GM23338 (cell line): Measurements from ENCODE around the gene ACOX3. TPM values are rescaled to one million over a fixed set of nuclear protein-coding genes. Genes with fewer than 3 reads are reported as not detected.

Experiments
- ATAC-seq: fragments of 200-7000 bp; cut with Tn5 transposase; 3 replicates; pipeline ENCODE4 v1.9.1; 2020
- DNase-seq: peaks from one replicate; pipeline ENCODE4 v3.0.0-alpha.2; 2015; ENCODE audit warnings: low spot score
- H2AFZ ChIP-seq: fragments of 200-600 bp; sonication (generic); 2 replicates; pipeline ENCODE4 v1.8.0; 2016; ENCODE audit warnings: antibody characterized with exemption, mild to moderate bottlenecking, moderate library complexity
- H3F3A ChIP-seq: fragments of 200-600 bp; sonication (generic); replicated peaks from 2 replicates; pipeline ENCODE4 v1.8.0; 2017; ENCODE audit warnings: antibody characterized with exemption, mixed run types, low read depth
- H3K27ac ChIP-seq: fragments of 200-600 bp; sonication (generic); 2 replicates; pipeline ENCODE4 v1.6.1; 2016; ENCODE audit warnings: low read depth
- H3K27me3 ChIP-seq: fragments of 200-600 bp; sonication (generic); 2 replicates; pipeline ENCODE4 v1.8.0; 2016; ENCODE audit warnings: mild to moderate bottlenecking, mixed run types, moderate library complexity; ENCODE audit not compliant: insufficient read depth
- H3K36me3 ChIP-seq: fragments of 200-600 bp; sonication (generic); 2 replicates; pipeline ENCODE4 v1.8.0; 2016; ENCODE audit warnings: mild to moderate bottlenecking; ENCODE audit not compliant: insufficient read depth
- H3K4me1 ChIP-seq: fragments of 200-600 bp; sonication (generic); 2 replicates; pipeline ENCODE4 v1.8.0; 2016; ENCODE audit warnings: mild to moderate bottlenecking, moderate library complexity; ENCODE audit not compliant: insufficient read depth
- H3K4me2 ChIP-seq: fragments of 200-600 bp; sonication (generic); 2 replicates; pipeline ENCODE4 v1.7.1; 2017; ENCODE audit warnings: mixed run types
- H3K4me3 ChIP-seq: fragments of 200-600 bp; sonication (generic); 2 replicates; pipeline ENCODE4 v1.6.1; 2016; ENCODE audit warnings: mixed run types
- H3K79me2 ChIP-seq: fragments of 200-600 bp; sonication (generic); replicated peaks from 2 replicates; pipeline ENCODE4 v1.8.0; 2017; ENCODE audit warnings: mild to moderate bottlenecking; ENCODE audit not compliant: insufficient read depth
- H3K9me2 ChIP-seq: fragments of 200-600 bp; sonication (generic); 2 replicates; pipeline ENCODE4 v1.8.0; 2017; ENCODE audit not compliant: insufficient read depth
- H4K20me1 ChIP-seq: fragments of 200-600 bp; sonication (generic); replicated peaks from 2 replicates; pipeline ENCODE4 v1.8.0; 2017; ENCODE audit warnings: mild to moderate bottlenecking; ENCODE audit not compliant: insufficient read depth
- H3K27ac Mint-ChIP-seq: 2 replicates; pipeline ENCODE4 v1.8.0; 2020; ENCODE audit warnings: inconsistent platforms, mild to moderate bottlenecking, moderate library complexity, mixed read lengths
- H3K27me3 Mint-ChIP-seq: 3 replicates; pipeline ENCODE4 v1.8.0; 2022; ENCODE audit warnings: low read depth, mild to moderate bottlenecking, moderate library complexity, mixed read lengths, inconsistent platforms; ENCODE audit not compliant: insufficient read depth, poor library complexity
- H3K36me3 Mint-ChIP-seq: 3 replicates; pipeline ENCODE4 v1.8.0; 2021; ENCODE audit warnings: low read depth, mild to moderate bottlenecking, inconsistent platforms, moderate library complexity, mixed read lengths
- H3K4me1 Mint-ChIP-seq: 3 replicates; pipeline ENCODE4 v1.8.0; 2020; ENCODE audit warnings: mild to moderate bottlenecking, inconsistent platforms, mixed read lengths
- H3K4me3 Mint-ChIP-seq: 3 replicates; pipeline ENCODE4 v1.8.0; 2021; ENCODE audit warnings: moderate library complexity, mild to moderate bottlenecking, inconsistent platforms, mixed read lengths
- H3K9me3 Mint-ChIP-seq: 3 replicates; pipeline ENCODE4 v1.8.0; 2020; ENCODE audit warnings: moderate library complexity, mild to moderate bottlenecking, inconsistent platforms, mixed read lengths
- CREB1 ChIP-seq: fragments of 250-450 bp; sonication (Bioruptor Pico); IDR thresholded peaks from 2 replicates; pipeline ENCODE4 v1.5.0; 2020; ENCODE audit warnings: low read depth, mild to moderate bottlenecking, moderate library complexity
- CTCF ChIP-seq, 2 experiments: fragments of 200-600 bp in 1 of 2; sonication (generic) in 1 of 2; conservative IDR thresholded peaks; 2 replicates each; pipeline versions ENCODE4 v1.5.1 to v1.6.1; 2016 to 2017; ENCODE audit warnings: antibody characterized with exemption in 2 of 2, low read depth in 2 of 2, mild to moderate bottlenecking in 2 of 2, moderate library complexity in 1 of 2
- EZH2 ChIP-seq: fragments of 200-600 bp; sonication (generic); IDR thresholded peaks from one replicate; pipeline ENCODE4 v1.8.0; 2017; ENCODE audit warnings: antibody characterized with exemption, mild to moderate bottlenecking, low read depth; ENCODE audit not compliant: unreplicated experiment
- EZH2phosphoT487 ChIP-seq: fragments of 200-600 bp; sonication (generic); IDR thresholded peaks from one replicate; pipeline ENCODE4 v1.8.1; 2018; ENCODE audit warnings: antibody characterized with exemption; ENCODE audit not compliant: unreplicated experiment
- JUNB ChIP-seq: IDR thresholded peaks from one replicate; pipeline ENCODE4 v1.6.1; 2016; ENCODE audit warnings: antibody characterized with exemption; ENCODE audit not compliant: unreplicated experiment
- NANOG ChIP-seq: IDR thresholded peaks from 2 replicates; pipeline ENCODE4 v1.6.1; 2016; ENCODE audit warnings: antibody characterized with exemption, borderline replicate concordance
- POLR2AphosphoS5 ChIP-seq: IDR thresholded peaks from 2 replicates; pipeline ENCODE4 v1.6.1; 2016; ENCODE audit warnings: antibody characterized with exemption, low read depth
- REST ChIP-seq: IDR thresholded peaks from one replicate; pipeline ENCODE4 v1.6.1; 2018; ENCODE audit warnings: antibody characterized with exemption; ENCODE audit not compliant: unreplicated experiment
- STAT1 ChIP-seq: IDR thresholded peaks from one replicate; pipeline ENCODE4 v1.6.1; 2016; ENCODE audit warnings: antibody characterized with exemption; ENCODE audit not compliant: unreplicated experiment
- ZNF114 ChIP-seq: fragments of 250-450 bp; sonication (Bioruptor Pico); IDR thresholded peaks from 2 replicates; pipeline ENCODE4 v1.5.0; 2020; ENCODE audit warnings: mild to moderate bottlenecking, moderate library complexity
- ZNF331 ChIP-seq: fragments of 250-450 bp; sonication (Bioruptor Pico); IDR thresholded peaks from 2 replicates; pipeline ENCODE4 v1.5.0; 2020; ENCODE audit warnings: low read depth, mild to moderate bottlenecking, moderate library complexity
- ZNF462 ChIP-seq: fragments of 250-450 bp; sonication (Bioruptor Pico); IDR thresholded peaks from 2 replicates; pipeline ENCODE4 v1.5.0; 2020; ENCODE audit warnings: mild to moderate bottlenecking, moderate library complexity
- polyA plus RNA-seq: library from polyadenylated mRNA; unstranded; fragments of >200 nt; fragmentation: Nextera tagmentation; extraction: Ambion mirVana; gene quantifications from 2 replicates; pipeline ENCODE4 v1.2.1, GENCODE V29; 2016
- total RNA-seq: library from RNA; depleted of rRNA; stranded (reverse); fragments of >200 nt; shearing (Covaris generic); gene quantifications from 2 replicates; pipeline ENCODE4 v1.2.3, GENCODE V29; 2014
- TF ChIP-seq, protein P1 (sequence below): IDR thresholded peaks from 2 replicates; pipeline ENCODE4 v1.6.1; 2016; ENCODE audit warnings: antibody characterized with exemption

The ACOX3 gene
- total and polyA plus RNA-seq, 2 experiments from 2014 or later = 6.4 to 17.2 TPM

GRCh38 chr4:8379771-8380170 lies 60.8 kb downstream of the ACOX3 start:
- Mint-ChIP-seq H3K36me3 (no peaks in the 10 kb centered on the region), H3K27me3 (peaks cover 19% of the 10 kb centered on the region), H3K27ac (no peak overlapping the region), H3K4me1 (peaks cover 16% of the 10 kb centered on the region), H3K4me3 (no peak overlapping the region), H3K9me3 (no peaks in the 10 kb centered on the region)
- ATAC-seq = no peak
- Histone ChIP-seq H3K9me2 (no peaks in the 10 kb centered on the region), H3K4me2 (no peak overlapping the region), H3K79me2 (no peaks in the 10 kb centered on the region), H3K4me1 (no peaks in the 10 kb centered on the region), H3F3A (no peaks in the 10 kb centered on the region), H4K20me1 (no peaks in the 10 kb centered on the region), H3K4me3 (no peak overlapping the region), H3K36me3 (no peaks in the 10 kb centered on the region), H3K27ac (no peak overlapping the region), H2AFZ (no peak overlapping the region), H3K27me3 (no peaks in the 10 kb centered on the region)
- no peak for DNase-seq
- no peak for TF ChIP-seq EZH2phosphoT487
- no peak for TF ChIP-seq CTCF (conservative IDR thresholded peaks at IDR 0.05; ENCODE audit: low read depth in 2 of 2)
- no peak for TF ChIP-seq ZNF462
- TF ChIP-seq STAT1 = no peak
- no peak for TF ChIP-seq EZH2
- TF ChIP-seq ZNF114 (CRISPR knock-in tag) = no peak
- TF ChIP-seq, protein P1, sequence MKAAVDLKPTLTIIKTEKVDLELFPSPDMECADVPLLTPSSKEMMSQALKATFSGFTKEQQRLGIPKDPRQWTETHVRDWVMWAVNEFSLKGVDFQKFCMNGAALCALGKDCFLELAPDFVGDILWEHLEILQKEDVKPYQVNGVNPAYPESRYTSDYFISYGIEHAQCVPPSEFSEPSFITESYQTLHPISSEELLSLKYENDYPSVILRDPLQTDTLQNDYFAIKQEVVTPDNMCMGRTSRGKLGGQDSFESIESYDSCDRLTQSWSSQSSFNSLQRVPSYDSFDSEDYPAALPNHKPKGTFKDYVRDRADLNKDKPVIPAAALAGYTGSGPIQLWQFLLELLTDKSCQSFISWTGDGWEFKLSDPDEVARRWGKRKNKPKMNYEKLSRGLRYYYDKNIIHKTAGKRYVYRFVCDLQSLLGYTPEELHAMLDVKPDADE = no peak
- TF ChIP-seq REST = no peak
- no peak for TF ChIP-seq POLR2AphosphoS5
- no peak for TF ChIP-seq NANOG
- TF ChIP-seq JUNB = no peak
- no peak for TF ChIP-seq CREB1 (CRISPR knock-in tag)
- TF ChIP-seq ZNF331 (CRISPR knock-in tag) = no peak
